ENCODE data around the gene DLEU7. TPM values are rescaled to one million over a fixed set of nuclear protein-coding genes. Genes with fewer than 3 reads are reported as not detected.

DLEU7 gene
- total and polyA plus RNA-seq, 4 donors, result 0.17 to 0.47 (median 0.24) TPM

GRCh38 chr13:50831512-50831911 lies 12.0 kb downstream of the DLEU7 start (continued):
- TF ChIP-seq RAD21 (IDR thresholded peaks at IDR 0.05) (no peak), JUND (IDR thresholded peaks at IDR 0.05) (no peak), ATF3 (IDR thresholded peaks at IDR 0.05) (no peak)

- Histone ChIP-seq H3K27me3 (ENCODE audit: control insufficient read depth in 4 of 4, insufficient read depth in 4 of 4, low read length in 3 of 4) (no peaks in the 10 kb centered on the region), H3K36me3 (ENCODE audit: control insufficient read depth in 4 of 4, insufficient read depth in 3 of 4, low read depth in 1 of 4, low read length in 3 of 4) (no peaks in the 10 kb centered on the region), H3K9me3 (ENCODE audit: control insufficient read depth in 4 of 4, low read length in 3 of 4) (no peaks in the 10 kb centered on the region), H3K4me1 (ENCODE audit: control insufficient read depth in 4 of 4, insufficient read depth in 4 of 4, low read length in 3 of 4) (peaks cover 0 to 11% (median 6%) of the 10 kb centered on the region in 4 donors), H3K4me3 (ENCODE audit: low read depth in 1 of 3, low read length in 3 of 3) (no peak overlapping the region), H3K27ac (ENCODE audit: low read depth in 1 of 2, low read length in 2 of 2) (peak overlapping the region in 1 of 2 donors; percentile 20), H3K9ac (ENCODE audit: low read depth in 1 of 2, low read length in 2 of 2) (no peak overlapping the region)
- TF ChIP-seq ZBTB33 (IDR thresholded peaks at IDR 0.05) (peak; percentile 55), RXRA (IDR thresholded peaks at IDR 0.05) (peak; percentile 52 to 75), REST (IDR thresholded peaks at IDR 0.05) (peak; percentile 41), FOXA1 (IDR thresholded peaks at IDR 0.05) (no peak), HNF4G (IDR thresholded peaks at IDR 0.05) (peak; percentile 38), SP1 (IDR thresholded peaks at IDR 0.05) (peak; percentile 49), CTCF (IDR thresholded peaks at IDR 0.05; ENCODE audit: low read depth, low read length, missing input control) (no peak), NR2F2 (IDR thresholded peaks at IDR 0.05) (no peak), RAD21 (IDR thresholded peaks at IDR 0.05) (peak; percentile 18 to 35), ATF3 (IDR thresholded peaks at IDR 0.05) (peak; percentile 95), EGR1 (IDR thresholded peaks at IDR 0.05; ENCODE audit: low read depth in 2 of 2) (no peak), GABPA (IDR thresholded peaks at IDR 0.05 in 1 of 2, conservative IDR thresholded peaks at IDR 0.05 in 1 of 2) (peak in 1 of 2 donors; percentile 51), FOXA2 (IDR thresholded peaks at IDR 0.05) (peak; percentile 8), TAF1 (conservative IDR thresholded peaks at IDR 0.05) (no peak), HNF4A (conservative IDR thresholded peaks at IDR 0.05) (peak; percentile 81 to 87), YY1 (IDR thresholded peaks at IDR 0.05) (no peak), JUND (IDR thresholded peaks at IDR 0.05) (peak; percentile 63 to 74), MAX (IDR thresholded peaks at IDR 0.05) (peak; percentile 67)
- no peak for DNase-seq (ENCODE audit: low spot score)
- WGBS, result 28% methylated on average over 2 of the region's 2 CpGs
Observed at GRCh38 chr13:50829896-50830295, 13.6 kb downstream of the DLEU7 start.
